LNCAP (cell line): ENCODE data around the gene ADAM8.

Experiments
- CTCF ChIP-seq: fragments of 450-650 bp; IDR thresholded peaks from 2 replicates; pipeline ENCODE4 v1.5.1; 2017; ENCODE audit warnings: mild to moderate bottlenecking

Gene ADAM8

GRCh38 chr10:133293810-133294119, 17.1 kb upstream of the ADAM8 start:
- no peak for TF ChIP-seq CTCF

DNA sequence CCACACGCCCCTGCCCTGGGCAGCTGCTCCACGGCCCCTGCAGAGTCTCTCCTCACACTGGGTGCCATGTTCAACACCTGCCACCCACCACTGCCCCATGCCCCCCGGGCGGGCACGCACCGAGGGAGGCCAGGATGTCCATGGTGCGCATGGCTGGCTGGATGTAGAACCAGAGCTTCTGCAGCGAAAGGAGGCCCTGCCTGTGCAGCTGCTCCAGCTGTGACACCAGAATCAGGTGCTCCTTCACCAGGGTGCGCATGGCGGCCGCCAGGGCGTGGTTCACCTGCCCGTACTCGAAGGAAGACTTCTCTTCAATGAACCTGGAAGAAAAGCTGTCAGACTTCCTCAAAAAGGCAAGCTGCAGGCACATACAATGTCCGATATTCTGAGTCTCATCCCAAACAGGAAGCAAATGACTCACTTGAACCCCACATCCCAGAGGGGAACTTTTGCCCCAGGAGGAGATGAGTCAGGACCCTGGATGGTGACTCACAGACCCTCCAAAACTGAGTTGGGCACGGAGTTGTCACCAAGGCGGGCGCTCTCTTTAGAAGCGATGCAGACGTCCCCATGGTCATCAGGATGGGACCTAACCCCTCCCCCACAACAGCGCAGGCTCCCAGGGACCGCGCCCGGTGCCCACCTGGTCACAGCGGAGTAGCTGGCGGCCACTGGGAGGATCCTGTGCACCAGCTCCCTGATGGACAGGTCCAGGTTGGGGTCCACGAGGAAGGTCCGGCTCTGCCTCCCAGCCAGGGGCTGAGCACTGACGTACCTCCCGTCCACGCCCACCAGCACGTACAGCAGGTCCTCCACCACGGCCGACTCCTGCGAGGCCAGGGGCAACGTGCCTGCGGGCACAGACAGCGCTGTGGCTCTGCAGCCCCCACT, 16.5 kb upstream of the ADAM8 start:
- no peak for TF ChIP-seq CTCF

DNA sequence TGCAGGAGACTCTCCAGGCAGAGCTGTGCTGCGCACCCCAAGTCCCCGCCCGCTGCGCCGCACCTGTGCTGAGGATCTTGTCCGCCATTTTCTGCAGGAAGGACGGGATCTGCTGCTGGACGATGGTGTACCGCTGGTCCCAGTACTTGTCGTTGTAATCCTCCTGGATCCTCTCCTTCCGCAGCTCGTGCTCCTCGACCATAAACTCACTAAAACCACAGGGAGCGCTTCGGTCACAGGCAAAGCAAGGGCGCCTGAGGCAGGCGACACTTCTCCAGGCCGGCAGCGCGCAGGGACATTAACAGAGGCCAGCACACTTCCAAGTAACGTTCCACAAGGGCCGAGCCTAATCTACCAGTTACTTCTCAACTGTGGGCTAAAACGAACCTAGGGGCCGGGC, 13.1 kb upstream of the ADAM8 start:
- no peak for TF ChIP-seq CTCF

GRCh38 chr10:133287832-133288500, 11.3 kb upstream of the ADAM8 start:
- no peak for TF ChIP-seq CTCF

GRCh38 chr10:133286366-133286765, 9.7 kb upstream of the ADAM8 start:
- no peak for TF ChIP-seq CTCF

GRCh38 chr10:133285217-133285616, 8.5 kb upstream of the ADAM8 start:
- TF ChIP-seq CTCF, result no peak

- TF ChIP-seq CTCF, result no peak
Observed at GRCh38 chr10:133283931-133284330, 7.3 kb upstream of the ADAM8 start.
